HEK293 (cell line): ENCODE measurements around the gene PSTPIP1.

Source experiments
- CTCF ChIA-PET: fragments of 350-600 bp; formaldehyde crosslinking; extraction: SDS; loops from one replicate; lab custom pipeline; 2021; ENCODE audit warnings: antibody characterized with exemption; lab: Yijun Ruan, JAX
- POLR2A ChIA-PET: fragments of 300-600 bp; formaldehyde crosslinking; extraction: SDS; loops from one replicate; lab custom pipeline; 2020; ENCODE audit warnings: antibody characterized with exemption, inconsistent platforms; lab: Yijun Ruan, JAX
- H3K27ac ChIP-seq: fragments of 200-500 bp; sonication (Bioruptor generic); 2 replicates; pipeline ENCODE4 v1.5.1; 2014; ENCODE audit warnings: low read depth, low read length, control low read depth, inconsistent platforms; ENCODE audit errors: extremely low read depth
- H3K36me3 ChIP-seq, 2 experiments: fragments of 200-500 bp in 1 of 2; sonication (Bioruptor generic) in 1 of 2; 1 replicate in 1 of 2; 2 replicates in 1 of 2; pipeline ENCODE4 v1.5.1; 2014 to 2017; ENCODE audit warnings: inconsistent platforms in 2 of 2, low read length in 2 of 2; ENCODE audit not compliant: control insufficient read depth in 2 of 2, insufficient read depth in 1 of 2
- H3K4me1 ChIP-seq: fragments of 200-500 bp; sonication (Bioruptor generic); 2 replicates; pipeline ENCODE4 v1.5.1; 2014; ENCODE audit warnings: mild to moderate bottlenecking, low read length, inconsistent platforms; ENCODE audit not compliant: control insufficient read depth, insufficient read depth
- H3K4me3 ChIP-seq: 2 replicates; pipeline ENCODE4 v1.5.1; 2011; ENCODE audit warnings: low read depth, mild to moderate bottlenecking, control low read depth, low read length, moderate library complexity
- H3K9me3 ChIP-seq: fragments of 200-500 bp; sonication (Bioruptor generic); 2 replicates; pipeline ENCODE4 v1.5.1; 2014; ENCODE audit warnings: low read depth, low read length, inconsistent platforms; ENCODE audit not compliant: control insufficient read depth, insufficient read depth
- MZF1 ChIP-seq: fragments of 450-650 bp; formaldehyde crosslinking; IDR thresholded peaks from 2 replicates; pipeline ENCODE4 v1.5.1; 2017; ENCODE audit warnings: missing biosample characterization, missing genetic modification characterization, borderline replicate concordance
- PRDM1 ChIP-seq: fragments of 450-650 bp; formaldehyde crosslinking; IDR thresholded peaks from 2 replicates; pipeline ENCODE4; 2016; ENCODE audit warnings: missing biosample characterization, missing genetic modification characterization
- ZBTB48 ChIP-seq: fragments of 450-650 bp; formaldehyde crosslinking; IDR thresholded peaks from 2 replicates; pipeline ENCODE4 v1.5.1; 2016; ENCODE audit warnings: missing biosample characterization, missing genetic modification characterization
- ZFP69B ChIP-seq: fragments of 450-650 bp; formaldehyde crosslinking; IDR thresholded peaks from 2 replicates; pipeline ENCODE4 v1.5.1; 2016; ENCODE audit warnings: missing biosample characterization, missing genetic modification characterization
- ZNF112 ChIP-seq: fragments of 450-650 bp; formaldehyde crosslinking; IDR thresholded peaks from 2 replicates; pipeline ENCODE4 v1.5.0; 2017; ENCODE audit warnings: missing biosample characterization, missing genetic modification characterization
- ZNF157 ChIP-seq: fragments of 450-650 bp; formaldehyde crosslinking; IDR thresholded peaks from 2 replicates; pipeline ENCODE4 v1.5.1; 2016; ENCODE audit warnings: missing biosample characterization, missing genetic modification characterization
- ZNF202 ChIP-seq: fragments of 450-650 bp; formaldehyde crosslinking; IDR thresholded peaks from 2 replicates; pipeline ENCODE4 v1.5.1; 2016; ENCODE audit warnings: missing biosample characterization, missing genetic modification characterization, borderline replicate concordance
- ZNF354C ChIP-seq: fragments of 450-650 bp; formaldehyde crosslinking; IDR thresholded peaks from 2 replicates; pipeline ENCODE4 v1.5.1; 2016; ENCODE audit warnings: missing biosample characterization, missing genetic modification characterization, low read depth, borderline replicate concordance
- ZNF37A ChIP-seq: fragments of 450-650 bp; IDR thresholded peaks from 2 replicates; pipeline ENCODE4 v1.5.1; 2018; ENCODE audit warnings: missing biosample characterization, missing genetic modification characterization
- ZNF521 ChIP-seq: fragments of 450-650 bp; formaldehyde crosslinking; IDR thresholded peaks from 2 replicates; pipeline ENCODE4 v1.5.1; 2017; ENCODE audit warnings: missing biosample characterization, mild to moderate bottlenecking, missing genetic modification characterization
- ZNF530 ChIP-seq: fragments of 450-650 bp; formaldehyde crosslinking; IDR thresholded peaks from 2 replicates; pipeline ENCODE4 v1.5.1; 2016; ENCODE audit warnings: low read depth, missing biosample characterization, missing genetic modification characterization
- ZNF548 ChIP-seq: fragments of 450-650 bp; formaldehyde crosslinking; IDR thresholded peaks from 2 replicates; pipeline ENCODE4 v1.5.1; 2016; ENCODE audit warnings: missing biosample characterization, missing genetic modification characterization
- ZNF660 ChIP-seq: fragments of 450-650 bp; IDR thresholded peaks from 2 replicates; pipeline ENCODE4 v1.5.1; 2018; ENCODE audit warnings: missing biosample characterization, mild to moderate bottlenecking, missing genetic modification characterization
- ZNF670 ChIP-seq: fragments of 450-650 bp; formaldehyde crosslinking; IDR thresholded peaks from 2 replicates; pipeline ENCODE4 v1.5.1; 2016; ENCODE audit warnings: missing biosample characterization, missing genetic modification characterization, low read depth
- ZNF776 ChIP-seq: fragments of 450-650 bp; formaldehyde crosslinking; IDR thresholded peaks from 2 replicates; pipeline ENCODE4 v1.5.0; 2017; ENCODE audit warnings: missing biosample characterization, missing genetic modification characterization, borderline replicate concordance
- ZSCAN30 ChIP-seq: fragments of 450-650 bp; IDR thresholded peaks from 2 replicates; pipeline ENCODE4 v1.5.1; 2018; ENCODE audit warnings: missing biosample characterization, mild to moderate bottlenecking, missing genetic modification characterization, moderate library complexity
- TF ChIP-seq, protein P1 (sequence below): fragments of 450-650 bp; formaldehyde crosslinking; IDR thresholded peaks from 2 replicates; pipeline ENCODE4; 2016; ENCODE audit warnings: missing biosample characterization, missing genetic modification characterization
- TF ChIP-seq, protein P2 (sequence below): sonication (generic); formaldehyde crosslinking; IDR thresholded peaks from 2 replicates; pipeline ENCODE4 v1.8.1; 2022; ENCODE audit warnings: mild to moderate bottlenecking, moderate library complexity, missing genetic modification reagents
- TF ChIP-seq, protein P3 (sequence below): fragments of 450-650 bp; formaldehyde crosslinking; IDR thresholded peaks from 2 replicates; pipeline ENCODE4 v1.5.1; 2016; ENCODE audit warnings: missing biosample characterization, missing genetic modification characterization
- TF ChIP-seq, protein P4 (sequence below): fragments of 450-650 bp; formaldehyde crosslinking; IDR thresholded peaks from 2 replicates; pipeline ENCODE4 v1.5.1; 2016; ENCODE audit warnings: missing biosample characterization, missing genetic modification characterization

PSTPIP1 gene

DNA sequence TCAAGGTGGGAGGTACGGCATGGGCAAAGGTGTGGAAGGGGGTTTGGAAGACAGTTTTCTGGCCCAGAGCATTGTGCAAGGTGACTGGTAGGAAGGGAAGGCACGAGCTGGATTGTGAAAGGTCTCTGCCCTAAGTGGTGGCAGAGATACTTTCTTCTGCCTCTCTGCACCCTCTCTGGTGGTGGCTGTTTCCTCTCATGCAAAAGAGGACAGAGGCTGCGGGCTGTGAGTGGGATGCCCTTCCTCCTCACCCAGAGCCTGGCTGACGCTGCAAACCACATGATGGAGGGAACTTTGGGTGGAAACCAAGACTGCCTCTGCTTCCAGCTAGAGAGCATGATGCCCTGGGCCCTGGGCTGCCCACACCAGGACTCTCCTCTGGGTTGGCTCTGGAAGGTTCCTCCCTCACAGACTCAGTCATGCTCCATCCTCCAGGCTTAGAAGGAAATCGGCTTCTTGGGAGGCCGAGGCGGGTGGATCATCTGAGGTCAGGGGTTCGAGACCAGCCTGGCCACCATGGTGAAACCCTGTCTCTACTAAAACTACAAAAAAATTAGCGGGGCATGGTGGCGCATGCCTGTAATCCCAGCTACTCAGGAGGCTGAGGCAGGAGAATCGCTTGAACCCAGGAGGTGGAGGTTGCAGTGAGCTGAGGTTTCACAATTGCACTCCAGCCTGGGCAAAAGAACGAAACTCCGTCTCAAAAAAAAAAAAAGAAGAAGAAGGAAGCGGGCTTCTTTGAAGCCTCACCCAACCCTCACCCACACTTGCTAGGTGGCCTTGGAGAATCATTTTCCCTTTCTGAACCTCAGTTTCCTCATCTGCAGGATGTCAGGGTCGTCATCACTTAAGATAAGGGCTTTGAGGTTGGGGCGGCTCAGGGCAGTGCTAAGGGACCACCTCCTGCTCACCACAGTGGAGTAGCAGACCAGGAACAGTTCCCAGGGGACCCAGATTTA lies 8.3 kb downstream of the PSTPIP1 start:
- CTCF ChIA-PET: no interaction called here
- H3K36me3 ChIP-seq: no peaks in the 10 kb centered on the region
- TF ChIP-seq ZNF548 (tag by site-specific recombination) (no peak), ZNF670 (no peak), ZFP69B (no peak), ZNF202 (tag by site-specific recombination) (no peak), ZNF37A (tag by site-specific recombination) (no peak), ZNF521 (tag by site-specific recombination) (no peak), ZNF776 (tag by site-specific recombination) (no peak)
- no peaks in the 10 kb centered on the region for H3K9me3 ChIP-seq
- H3K27ac ChIP-seq: no peak overlapping the region
- H3K4me3 ChIP-seq: no peak overlapping the region
- POLR2A ChIA-PET: no interaction called here
- H3K4me1 ChIP-seq: no peaks in the 10 kb centered on the region

DNA sequence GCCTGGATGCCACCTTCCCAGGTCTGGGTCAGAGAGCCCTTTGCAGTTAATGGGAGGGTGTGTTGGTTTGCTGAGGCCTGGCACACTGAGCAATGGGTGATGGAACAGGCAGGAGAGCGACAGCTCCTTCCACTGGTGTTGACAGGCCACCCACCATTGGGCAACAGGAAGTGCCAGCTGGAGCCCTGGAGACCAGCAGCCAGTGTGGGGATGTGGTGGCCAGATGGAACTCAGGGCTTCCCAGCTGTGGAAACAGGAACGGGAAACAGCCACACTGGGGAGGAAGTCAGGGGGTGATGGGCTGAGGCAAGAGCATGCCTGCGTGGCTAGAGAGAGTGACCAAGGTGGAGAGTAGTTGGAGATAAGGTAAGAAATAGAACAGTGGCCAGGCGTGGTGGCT lies 9.3 kb downstream of the PSTPIP1 start:
- ChIA-PET CTCF (no interaction called here), POLR2A (no interaction called here)
- no peaks in the 10 kb centered on the region for H3K4me1 ChIP-seq
- no peak overlapping the region for H3K27ac ChIP-seq
- no peaks in the 10 kb centered on the region for H3K36me3 ChIP-seq
- H3K4me3 ChIP-seq: no peak overlapping the region
- TF ChIP-seq PRDM1 (tag by site-specific recombination) (no peak), ZNF157 (no peak), MZF1 (tag by site-specific recombination) (no peak), ZBTB48 (tag by site-specific recombination) (no peak), ZSCAN30 (tag by site-specific recombination) (no peak), ZNF354C (tag by site-specific recombination) (no peak), ZNF530 (tag by site-specific recombination) (no peak), ZNF112 (no peak), ZNF660 (tag by site-specific recombination) (no peak)
- TF ChIP-seq, protein P1, sequence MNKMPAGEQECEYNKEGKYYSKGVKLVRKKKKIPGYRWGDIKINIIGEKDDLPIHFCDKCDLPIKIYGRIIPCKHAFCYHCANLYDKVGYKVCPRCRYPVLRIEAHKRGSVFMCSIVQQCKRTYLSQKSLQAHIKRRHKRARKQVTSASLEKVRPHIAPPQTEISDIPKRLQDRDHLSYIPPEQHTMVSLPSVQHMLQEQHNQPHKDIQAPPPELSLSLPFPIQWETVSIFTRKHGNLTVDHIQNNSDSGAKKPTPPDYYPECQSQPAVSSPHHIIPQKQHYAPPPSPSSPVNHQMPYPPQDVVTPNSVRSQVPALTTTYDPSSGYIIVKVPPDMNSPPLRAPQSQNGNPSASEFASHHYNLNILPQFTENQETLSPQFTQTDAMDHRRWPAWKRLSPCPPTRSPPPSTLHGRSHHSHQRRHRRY (tag by site-specific recombination): no peak
- TF ChIP-seq, protein P2, sequence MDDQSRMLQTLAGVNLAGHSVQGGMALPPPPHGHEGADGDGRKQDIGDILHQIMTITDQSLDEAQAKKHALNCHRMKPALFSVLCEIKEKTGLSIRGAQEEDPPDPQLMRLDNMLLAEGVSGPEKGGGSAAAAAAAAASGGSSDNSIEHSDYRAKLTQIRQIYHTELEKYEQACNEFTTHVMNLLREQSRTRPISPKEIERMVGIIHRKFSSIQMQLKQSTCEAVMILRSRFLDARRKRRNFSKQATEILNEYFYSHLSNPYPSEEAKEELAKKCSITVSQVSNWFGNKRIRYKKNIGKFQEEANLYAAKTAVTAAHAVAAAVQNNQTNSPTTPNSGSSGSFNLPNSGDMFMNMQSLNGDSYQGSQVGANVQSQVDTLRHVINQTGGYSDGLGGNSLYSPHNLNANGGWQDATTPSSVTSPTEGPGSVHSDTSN (CRISPR knock-in tag): no peak
- TF ChIP-seq, protein P3, sequence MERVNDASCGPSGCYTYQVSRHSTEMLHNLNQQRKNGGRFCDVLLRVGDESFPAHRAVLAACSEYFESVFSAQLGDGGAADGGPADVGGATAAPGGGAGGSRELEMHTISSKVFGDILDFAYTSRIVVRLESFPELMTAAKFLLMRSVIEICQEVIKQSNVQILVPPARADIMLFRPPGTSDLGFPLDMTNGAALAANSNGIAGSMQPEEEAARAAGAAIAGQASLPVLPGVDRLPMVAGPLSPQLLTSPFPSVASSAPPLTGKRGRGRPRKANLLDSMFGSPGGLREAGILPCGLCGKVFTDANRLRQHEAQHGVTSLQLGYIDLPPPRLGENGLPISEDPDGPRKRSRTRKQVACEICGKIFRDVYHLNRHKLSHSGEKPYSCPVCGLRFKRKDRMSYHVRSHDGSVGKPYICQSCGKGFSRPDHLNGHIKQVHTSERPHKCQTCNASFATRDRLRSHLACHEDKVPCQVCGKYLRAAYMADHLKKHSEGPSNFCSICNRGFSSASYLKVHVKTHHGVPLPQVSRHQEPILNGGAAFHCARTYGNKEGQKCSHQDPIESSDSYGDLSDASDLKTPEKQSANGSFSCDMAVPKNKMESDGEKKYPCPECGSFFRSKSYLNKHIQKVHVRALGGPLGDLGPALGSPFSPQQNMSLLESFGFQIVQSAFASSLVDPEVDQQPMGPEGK (tag by site-specific recombination): no peak
- TF ChIP-seq, protein P4, sequence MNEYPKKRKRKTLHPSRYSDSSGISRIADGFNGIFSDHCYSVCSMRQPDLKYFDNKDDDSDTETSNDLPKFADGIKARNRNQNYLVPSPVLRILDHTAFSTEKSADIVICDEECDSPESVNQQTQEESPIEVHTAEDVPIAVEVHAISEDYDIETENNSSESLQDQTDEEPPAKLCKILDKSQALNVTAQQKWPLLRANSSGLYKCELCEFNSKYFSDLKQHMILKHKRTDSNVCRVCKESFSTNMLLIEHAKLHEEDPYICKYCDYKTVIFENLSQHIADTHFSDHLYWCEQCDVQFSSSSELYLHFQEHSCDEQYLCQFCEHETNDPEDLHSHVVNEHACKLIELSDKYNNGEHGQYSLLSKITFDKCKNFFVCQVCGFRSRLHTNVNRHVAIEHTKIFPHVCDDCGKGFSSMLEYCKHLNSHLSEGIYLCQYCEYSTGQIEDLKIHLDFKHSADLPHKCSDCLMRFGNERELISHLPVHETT (tag by site-specific recombination): no peak
- TF ChIP-seq, all 188 proteins: peak for 0
- H3K9me3 ChIP-seq: no peaks in the 10 kb centered on the region
